AG09319 (cell line): Measurements from ENCODE around the gene UBE2D2.

Experiments used
- DNase-seq: peaks from one replicate; pipeline ENCODE4 v3.0.0-alpha.2; 2010; ENCODE audit warnings: low read depth; ENCODE audit errors: extremely low read depth
- CTCF ChIP-seq: IDR thresholded peaks from 2 replicates; pipeline ENCODE4 v1.5.1; 2011; ENCODE audit warnings: low read depth, mild to moderate bottlenecking, inconsistent platforms, low read length, moderate library complexity

The UBE2D2 gene

GRCh38 chr5:139637438-139638089 is 76.4 kb downstream of the UBE2D2 start:
- DNase-seq, result no peak
- peak; percentile 28 for TF ChIP-seq CTCF

GRCh38 chr5:139638090-139638735 is 77.1 kb downstream of the UBE2D2 start:
- DNase-seq, result no peak
- no peak for TF ChIP-seq CTCF

GRCh38 chr5:139638736-139639618 is 77.8 kb downstream of the UBE2D2 start:
- TF ChIP-seq CTCF, result no peak
- DNase-seq, result no peak

GRCh38 chr5:139639619-139640380 is 78.7 kb downstream of the UBE2D2 start:
- no peak for DNase-seq
- no peak for TF ChIP-seq CTCF

GRCh38 chr5:139640421-139641115 is 79.4 kb downstream of the UBE2D2 start:
- no peak for DNase-seq
- TF ChIP-seq CTCF, result no peak

GRCh38 chr5:139641116-139642080 is 80.3 kb downstream of the UBE2D2 start:
- no peak for TF ChIP-seq CTCF
- no peak for DNase-seq
